ENCODE data around the gene DNMBP.
"Not testable (repeated sequence)": the region's sequence is repeated elsewhere in the genome, so short reads cannot be mapped to it uniquely, and the experiment has no call there.

The DNMBP gene

GRCh38 chr10:99855479-99856071 is 154.2 kb downstream of the DNMBP start:
- no peak for DNase-seq

- DNase-seq, result peak; percentile 38
Measured at GRCh38 chr10:99854860-99855259, 154.9 kb downstream of the DNMBP start.

GRCh38 chr10:99853655-99854054 is 156.1 kb downstream of the DNMBP start:
- DNase-seq, result no peak

GRCh38 chr10:99852481-99853213 is 157.1 kb downstream of the DNMBP start:
- DNase-seq, result no peak

GRCh38 chr10:99851825-99852224 is 157.9 kb downstream of the DNMBP start:
- no peak for DNase-seq

- no peak for DNase-seq
Measured at GRCh38 chr10:99850767-99851340, 158.9 kb downstream of the DNMBP start.

- DNase-seq, result peak; percentile 52
Measured at GRCh38 chr10:99850021-99850766, 159.6 kb downstream of the DNMBP start.

GRCh38 chr10:99849536-99849935 is 160.2 kb downstream of the DNMBP start:
- DNase-seq, result peak; percentile 15

GRCh38 chr10:99849057-99849456 is 160.7 kb downstream of the DNMBP start:
- DNase-seq, result no peak

GRCh38 chr10:99845837-99846382 is 163.8 kb downstream of the DNMBP start:
- peak; percentile 90 for DNase-seq

GRCh38 chr10:99844433-99844955 is 165.3 kb downstream of the DNMBP start:
- no peak for DNase-seq

- DNase-seq, result no peak
Measured at GRCh38 chr10:99843310-99843709, 166.4 kb downstream of the DNMBP start.

- DNase-seq, result no peak
Measured at GRCh38 chr10:99841746-99842145, 168.0 kb downstream of the DNMBP start.

- not testable (repeated sequence) for DNase-seq
Measured at GRCh38 chr10:99840859-99841258, 168.9 kb downstream of the DNMBP start.

GRCh38 chr10:99836711-99837110 is 173.0 kb downstream of the DNMBP start:
- DNase-seq, result no peak

- no peak for DNase-seq
Measured at GRCh38 chr10:99835947-99836346, 173.8 kb downstream of the DNMBP start.

GRCh38 chr10:99834410-99834809 is 175.3 kb downstream of the DNMBP start:
- peak; percentile 54 for DNase-seq

GRCh38 chr10:99832439-99832838 is 177.3 kb downstream of the DNMBP start:
- no peak for DNase-seq

- no peak for DNase-seq
Measured at GRCh38 chr10:99828464-99828863, 181.3 kb downstream of the DNMBP start.

GRCh38 chr10:99827936-99828335 is 181.8 kb downstream of the DNMBP start:
- no peak for DNase-seq
